B cell (primary cell): ENCODE measurements around the gene ZNF3.

Source experiments
- CTCF ChIP-seq: fragments of 200-600 bp; IDR thresholded peaks from one replicate; pipeline ENCODE4 v1.8.0; 2022; ENCODE audit warnings: antibody characterized with exemption, mild to moderate bottlenecking
- EZH2 ChIP-seq: IDR thresholded peaks from 2 replicates; pipeline ENCODE4 v1.6.1; 2012; ENCODE audit warnings: borderline replicate concordance, low read depth, mild to moderate bottlenecking, moderate library complexity, low read length; ENCODE audit not compliant: insufficient read depth, poor library complexity, severe bottlenecking

GRCh38 chr7:100024020-100024619, 57.4 kb downstream of the ZNF3 start:
- TF ChIP-seq CTCF, result no peak
- TF ChIP-seq EZH2, result no peak
